GM19043 (cell line): ENCODE results near the gene TOX2.

Experiments
- ATAC-seq: cut with Tn5 transposase; IDR thresholded peaks from one replicate; pipeline ENCODE4 v1.9.1; 2021; ENCODE audit warnings: low read depth; ENCODE audit not compliant: unreplicated experiment

The TOX2 gene

DNA sequence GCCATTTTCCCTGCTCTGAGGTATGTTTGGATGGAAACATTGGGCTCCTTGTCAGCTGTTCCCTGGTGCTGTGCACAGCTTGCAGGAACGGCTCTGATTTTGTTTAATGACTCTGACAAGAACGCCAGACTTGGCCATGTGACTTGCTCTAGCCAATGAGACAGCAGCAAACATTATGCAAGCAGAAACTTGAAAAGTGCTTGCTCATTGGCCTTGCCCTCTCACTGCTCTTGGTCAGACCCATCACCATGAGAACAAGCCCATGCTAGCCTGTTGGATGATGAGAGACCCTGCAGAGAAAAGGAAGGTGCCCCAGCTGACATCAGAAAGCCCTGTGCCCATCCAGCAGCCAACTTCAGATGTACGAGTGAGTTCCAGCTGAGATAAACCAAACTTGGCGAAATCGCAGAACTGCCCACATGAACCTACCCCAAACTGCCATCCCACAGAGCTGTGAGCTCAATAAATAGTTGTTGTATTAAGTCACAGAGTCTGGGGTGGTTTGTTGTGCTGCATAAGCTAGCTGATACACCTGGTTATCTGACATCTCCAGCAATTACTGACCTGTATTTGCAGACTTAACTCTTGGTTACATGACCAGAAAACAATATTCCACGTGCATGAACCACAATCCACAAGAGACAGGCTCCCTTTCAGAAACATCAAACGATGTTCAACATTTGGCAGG is 175.5 kb downstream of the TOX2 start:
- no peak for ATAC-seq

DNA sequence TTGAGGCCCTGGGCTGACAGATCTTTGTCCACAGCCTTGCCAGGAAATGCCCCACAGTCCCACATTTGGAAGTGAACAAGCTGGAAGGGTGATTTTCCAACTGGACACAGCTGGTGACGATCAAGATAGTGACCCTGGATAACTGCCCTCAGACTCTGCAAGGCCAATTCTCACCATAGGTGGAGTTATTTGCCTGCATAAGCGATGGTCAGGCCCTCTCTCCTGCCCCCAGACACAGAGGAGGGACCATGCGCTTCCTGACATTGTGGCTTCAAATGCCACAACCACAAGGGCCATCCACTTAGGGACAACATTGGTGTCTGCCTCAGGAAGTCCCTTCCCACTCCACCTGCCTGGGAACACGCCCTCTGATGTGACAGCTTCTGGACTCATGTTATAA is 176.4 kb downstream of the TOX2 start:
- no peak for ATAC-seq

DNA sequence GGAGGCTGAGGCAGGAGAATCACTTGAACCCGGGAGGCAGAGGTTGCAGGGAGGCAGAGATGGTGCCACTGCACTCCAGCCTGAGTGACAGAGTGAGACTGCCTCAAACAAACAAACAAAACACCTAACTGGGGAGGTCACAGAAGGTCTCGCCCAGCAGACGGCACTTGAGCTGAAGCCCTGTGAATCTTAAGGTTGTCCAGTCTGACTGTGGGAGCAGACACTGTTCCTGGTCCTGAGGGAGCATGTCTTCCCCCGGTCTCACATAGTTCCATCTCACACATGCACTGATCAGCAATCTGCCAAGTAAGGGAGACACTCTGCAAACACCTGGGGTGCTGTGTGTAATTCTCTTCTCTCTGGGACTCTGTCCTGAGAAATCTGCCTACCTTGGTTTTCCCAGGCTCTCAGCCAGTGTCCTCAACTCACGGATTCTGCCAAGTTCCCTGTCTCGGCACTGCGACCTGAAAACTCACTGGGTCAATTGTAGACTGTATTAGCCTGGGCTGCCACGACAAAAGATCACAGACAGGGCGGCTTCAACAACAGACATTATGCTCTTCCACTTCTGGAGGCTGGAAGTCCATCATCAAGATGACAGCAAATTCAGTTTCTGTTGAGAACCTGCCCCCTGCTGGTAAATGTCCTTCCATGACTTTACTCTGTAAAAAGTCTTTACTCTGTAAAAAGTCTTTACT is 178.0 kb downstream of the TOX2 start:
- ATAC-seq: no peak

DNA sequence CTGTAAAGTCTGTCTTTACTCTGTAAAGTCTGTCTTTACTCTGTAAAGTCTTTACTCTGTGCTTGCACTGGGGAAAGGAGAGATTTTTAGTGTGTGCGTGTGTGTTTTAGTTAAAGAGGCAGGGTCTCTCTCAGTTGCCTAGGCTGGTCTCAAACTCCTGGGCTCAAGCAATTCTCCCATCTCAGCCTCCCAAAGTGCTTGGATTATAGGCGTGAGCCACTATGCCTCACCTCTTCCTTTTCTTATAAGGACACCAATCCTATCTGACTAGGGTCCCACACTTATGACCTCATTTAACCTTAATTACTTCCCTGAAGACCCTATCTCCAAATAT is 178.6 kb downstream of the TOX2 start:
- no peak for ATAC-seq

DNA sequence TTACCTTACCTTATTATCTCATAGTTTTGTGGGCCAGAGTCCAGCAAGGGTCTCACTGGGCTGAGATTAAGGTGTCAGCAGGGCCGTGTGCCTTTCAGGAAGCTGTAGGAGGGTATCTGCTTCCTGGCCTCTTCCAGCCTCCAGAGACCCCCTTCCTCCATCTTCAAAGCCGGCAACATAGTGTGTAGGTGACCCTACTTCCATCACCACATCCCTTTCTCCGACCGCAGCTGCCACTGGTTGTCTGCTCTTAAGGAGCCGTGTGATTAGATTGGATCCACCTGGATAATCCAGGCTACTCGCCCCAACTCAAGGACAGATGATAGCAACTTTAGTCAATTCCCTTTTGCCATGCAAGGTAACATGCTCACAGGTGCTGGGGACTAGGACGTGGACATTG is 181.2 kb downstream of the TOX2 start:
- ATAC-seq: no peak

DNA sequence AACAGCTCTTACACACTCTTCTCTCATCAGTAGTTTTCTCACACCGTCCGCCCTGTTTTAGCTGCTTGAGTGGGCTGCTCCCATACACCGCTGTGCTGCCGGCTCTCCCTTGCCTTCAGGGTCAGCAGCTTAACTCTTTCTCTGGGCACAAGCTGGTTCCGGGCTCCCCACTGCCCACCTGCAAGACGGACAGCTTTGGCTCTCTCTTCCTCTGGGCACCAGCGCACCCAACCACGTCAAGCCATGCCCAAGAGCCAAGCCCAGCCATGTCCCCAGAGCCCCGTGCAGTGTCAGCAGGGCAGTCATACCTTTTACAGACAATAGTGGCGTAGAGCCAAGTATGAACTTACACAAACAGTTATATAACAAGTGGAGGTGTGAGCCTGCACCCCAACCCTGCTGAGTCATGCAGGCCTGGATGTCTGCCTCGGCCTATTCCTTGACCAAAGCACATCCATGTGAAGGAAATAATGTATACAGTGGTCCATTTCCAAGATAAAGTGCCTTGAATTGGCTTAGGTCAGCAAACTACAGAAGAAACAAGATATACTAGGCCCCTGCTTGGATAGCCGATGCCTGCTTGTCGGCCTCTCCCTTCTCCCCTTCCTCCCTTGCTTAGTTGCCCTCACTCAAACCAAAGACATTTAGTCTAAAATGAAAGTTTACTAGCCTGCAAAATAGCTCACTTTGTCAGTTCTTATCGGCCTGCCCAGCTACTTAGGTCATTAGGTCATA is 183.0 kb downstream of the TOX2 start:
- ATAC-seq: no peak

DNA sequence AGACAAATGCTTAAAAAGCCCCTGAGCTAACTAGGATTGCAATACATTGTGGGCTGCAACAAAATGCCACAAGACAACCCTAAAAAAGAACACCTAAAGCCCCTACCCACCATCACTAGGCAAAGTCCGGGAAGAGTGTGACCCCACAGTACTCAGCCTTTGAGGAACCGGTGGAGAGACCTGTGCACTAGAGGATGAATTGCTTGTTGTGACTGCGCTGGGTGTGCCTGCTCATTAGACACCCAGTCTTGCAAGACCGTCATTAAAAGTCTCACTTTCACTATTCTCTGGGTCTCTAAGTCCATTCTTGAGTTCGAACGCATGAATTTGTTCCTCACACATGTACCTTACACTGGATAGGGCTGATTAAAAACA is 183.6 kb downstream of the TOX2 start:
- ATAC-seq: no peak

DNA sequence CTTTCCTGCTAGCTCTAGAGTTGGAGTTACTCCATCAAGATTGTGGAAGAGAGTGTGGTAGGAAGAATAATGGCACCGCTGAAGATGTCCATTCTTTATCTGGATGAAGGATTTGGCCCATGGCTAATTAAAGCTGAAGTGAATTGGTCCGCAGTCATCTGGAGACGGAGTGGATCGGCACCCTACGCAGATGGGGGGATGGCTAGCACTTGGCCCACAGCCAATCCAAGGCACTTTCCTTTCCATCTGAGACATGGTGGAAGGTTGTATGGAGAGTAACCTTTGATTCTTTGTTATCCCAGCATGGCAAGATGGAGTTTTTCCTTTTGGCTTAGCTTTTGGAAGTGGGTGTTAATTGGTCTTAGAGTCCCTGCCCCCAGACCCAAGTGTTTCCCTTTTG is 184.0 kb downstream of the TOX2 start:
- no peak for ATAC-seq

DNA sequence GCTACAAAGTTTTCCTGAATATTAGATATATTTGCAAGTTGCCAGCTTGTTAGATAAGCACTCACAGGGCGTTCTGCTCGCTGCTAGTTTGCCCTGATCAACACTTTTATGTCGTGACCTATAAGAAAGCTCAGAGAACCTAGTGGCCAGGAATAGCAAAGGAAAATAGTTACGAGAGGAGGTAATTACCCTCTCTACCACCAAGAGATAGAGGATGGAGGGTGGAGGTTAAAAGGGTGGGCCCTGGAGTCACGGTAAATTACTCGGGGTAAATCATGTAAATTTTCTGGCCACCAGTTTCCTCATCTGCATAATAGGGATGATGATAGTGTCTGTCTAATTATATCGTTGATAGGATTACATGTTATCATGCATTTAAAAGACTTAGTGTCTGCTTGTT is 185.2 kb downstream of the TOX2 start:
- ATAC-seq: no peak

DNA sequence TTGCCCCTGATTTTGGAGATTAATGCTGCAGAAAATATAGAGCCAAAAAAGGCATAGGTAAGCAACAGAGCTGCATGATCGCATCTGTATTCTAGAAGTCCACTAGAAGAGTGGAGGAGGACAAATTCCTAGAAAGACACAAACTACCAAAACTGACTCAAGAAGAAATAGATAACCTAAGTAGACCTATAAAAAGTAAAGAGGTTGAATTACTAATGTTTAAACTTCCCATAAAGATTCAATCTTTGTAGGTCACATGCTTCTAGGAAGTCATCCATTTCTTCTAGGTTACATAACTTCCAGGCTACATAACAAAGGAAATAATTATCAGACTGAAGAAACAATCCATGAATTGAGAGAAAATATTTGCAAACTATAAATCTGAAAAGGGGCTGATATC is 187.9 kb downstream of the TOX2 start:
- no peak for ATAC-seq

DNA sequence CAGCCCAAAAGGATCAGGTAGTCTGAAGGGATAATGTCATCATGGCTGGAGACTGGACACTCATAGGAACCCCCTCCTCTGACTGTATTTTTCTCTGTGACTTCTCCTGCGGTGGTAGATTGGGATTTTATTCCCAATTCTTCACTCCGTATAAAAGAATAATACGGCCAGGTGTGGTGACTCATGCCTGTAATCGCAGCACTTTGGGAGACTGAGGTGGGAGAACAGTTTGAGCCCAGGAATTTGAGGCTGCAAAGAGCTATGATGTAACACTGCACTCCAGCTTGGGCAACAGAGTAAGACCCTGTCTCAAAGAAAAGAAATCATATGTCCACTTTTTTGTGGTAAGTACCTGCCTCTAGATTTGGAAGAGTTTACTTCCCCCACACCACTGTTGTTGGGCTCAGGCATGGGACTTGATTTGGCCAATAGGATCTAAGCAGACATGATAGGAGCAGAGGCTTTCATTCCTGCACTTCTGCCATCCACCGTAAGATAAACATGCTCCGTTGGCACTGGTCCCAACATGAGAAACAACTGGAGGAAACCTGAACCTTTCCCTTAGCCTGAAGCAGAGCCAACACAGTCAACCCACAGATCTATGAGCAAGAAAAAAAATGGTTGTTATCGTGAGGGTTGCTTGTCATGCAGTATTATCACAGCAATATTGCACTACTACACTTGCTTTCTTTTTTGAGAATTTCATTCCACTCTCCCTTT is 190.3 kb downstream of the TOX2 start:
- ATAC-seq: no peak

DNA sequence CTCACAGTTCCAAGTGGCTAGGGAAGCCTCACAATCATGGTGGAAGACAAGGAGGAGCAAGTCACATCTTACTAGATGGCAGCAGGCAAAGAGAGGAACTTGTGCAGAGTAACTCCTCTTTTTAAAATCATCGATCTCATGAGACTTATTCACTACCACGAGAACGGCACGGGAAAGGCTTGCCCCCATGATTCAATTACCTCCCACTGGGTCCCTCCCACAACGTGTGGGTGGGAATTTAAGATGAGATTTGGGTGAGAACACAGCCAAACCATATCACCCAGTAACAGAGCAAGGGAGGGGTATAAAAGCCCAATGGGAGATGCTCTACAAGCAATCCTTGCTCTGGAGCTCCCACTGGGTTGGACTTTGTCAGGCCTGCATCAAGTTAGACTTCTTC is 192.0 kb downstream of the TOX2 start:
- no peak for ATAC-seq

DNA sequence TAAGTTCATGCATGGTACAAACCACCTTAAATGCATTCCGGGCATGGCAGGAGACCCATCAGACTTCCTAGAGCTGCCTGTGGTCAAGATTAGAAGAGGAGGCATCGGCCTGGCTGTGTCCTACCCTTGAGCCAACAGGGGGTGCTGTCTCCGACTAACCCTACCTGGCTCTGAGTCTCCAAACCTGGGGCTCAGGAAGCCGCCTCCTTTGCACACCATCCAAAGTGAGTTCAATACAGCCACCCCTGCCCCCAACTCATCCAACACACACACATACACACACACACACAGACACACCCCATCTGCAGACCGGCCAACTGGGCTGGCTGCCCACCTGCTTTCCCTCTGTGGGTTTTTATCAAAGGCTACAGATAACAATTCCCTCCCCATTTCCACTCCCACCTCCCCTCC is 195.3 kb downstream of the TOX2 start:
- ATAC-seq: no peak

DNA sequence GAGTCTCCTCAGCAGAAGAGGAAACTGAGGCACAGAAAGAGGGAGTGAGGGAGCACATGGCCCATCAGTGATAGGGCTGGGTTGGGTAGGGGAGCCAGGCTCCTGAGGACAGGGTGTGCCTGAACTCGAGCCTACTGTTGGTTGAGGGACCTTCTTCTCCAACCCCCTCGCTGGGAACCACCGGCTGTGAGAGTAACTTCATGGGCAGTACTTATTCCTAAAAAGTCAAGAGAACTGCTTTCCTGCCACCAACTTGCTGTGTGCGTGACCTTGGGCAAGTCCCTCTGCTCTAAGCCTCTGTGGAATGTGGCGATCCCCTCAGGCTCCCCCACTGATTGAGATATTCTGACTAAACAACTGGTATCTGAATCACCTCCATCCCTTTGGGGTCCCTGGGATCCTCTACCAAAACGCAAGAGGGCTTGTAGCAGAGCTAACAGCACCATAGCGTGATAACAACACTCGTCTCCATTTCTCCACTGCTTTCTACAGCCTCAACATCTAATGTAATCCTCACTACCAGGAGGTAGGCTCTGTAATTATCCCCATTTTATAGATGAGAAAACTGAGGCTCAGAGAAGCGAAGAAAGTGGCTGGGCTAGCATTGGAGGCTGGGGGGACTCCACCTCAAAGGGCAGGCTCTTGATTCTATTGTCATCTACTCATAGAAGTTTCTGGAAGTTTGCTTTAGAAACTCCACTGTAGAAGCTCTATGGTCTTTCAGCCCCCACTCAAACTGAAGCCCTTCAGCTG is 196.3 kb downstream of the TOX2 start:
- no peak for ATAC-seq

DNA sequence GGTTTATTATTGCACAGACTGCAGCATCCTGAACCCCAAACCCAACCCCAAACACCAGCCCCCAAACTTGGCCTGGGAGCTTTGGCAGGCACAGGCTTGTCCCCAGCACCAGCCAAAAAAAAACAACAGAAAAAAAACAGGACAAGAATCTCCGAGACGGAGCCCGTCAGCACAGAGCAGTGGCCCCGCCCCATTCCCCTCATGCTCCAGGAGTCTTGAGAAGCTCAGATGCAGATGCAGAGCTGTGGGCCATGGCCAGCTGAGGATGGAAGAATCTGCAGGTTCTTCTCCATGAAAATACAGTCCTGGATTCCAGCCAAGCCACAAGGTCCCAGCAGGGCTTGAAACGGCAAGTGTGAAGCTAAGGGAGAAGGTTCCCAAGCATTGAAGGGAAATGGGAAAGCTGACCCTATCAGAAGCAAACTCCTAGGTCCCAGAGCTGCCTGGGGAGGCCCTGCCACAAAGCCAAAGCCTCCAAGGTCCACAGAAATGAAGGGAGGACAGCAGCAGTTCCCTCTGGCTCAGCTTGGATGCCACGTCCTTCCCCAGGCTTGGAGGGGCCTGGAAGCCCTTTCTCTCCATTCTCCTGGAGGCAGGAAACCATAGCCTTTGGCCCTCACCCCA is 197.2 kb downstream of the TOX2 start:
- no peak for ATAC-seq

DNA sequence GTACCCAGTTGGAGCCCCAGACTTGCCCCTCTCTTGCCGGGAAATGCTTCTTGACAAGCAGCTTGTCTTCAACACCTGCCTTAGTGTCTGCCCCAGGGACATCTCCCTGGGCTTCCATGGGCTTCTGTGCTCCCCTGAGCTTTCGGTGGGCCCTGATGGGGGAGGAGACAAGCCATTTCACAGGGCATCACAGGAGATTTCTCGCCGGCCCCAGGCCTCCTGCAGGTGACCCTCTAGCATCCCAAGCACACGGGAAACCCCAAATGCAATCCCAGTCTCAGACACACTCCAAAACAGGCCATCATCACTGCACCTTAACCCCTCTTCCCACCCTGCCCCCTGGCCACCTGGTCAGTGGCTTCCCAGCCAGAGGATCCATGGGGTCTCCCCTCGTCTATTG is 197.8 kb downstream of the TOX2 start:
- no peak for ATAC-seq

DNA sequence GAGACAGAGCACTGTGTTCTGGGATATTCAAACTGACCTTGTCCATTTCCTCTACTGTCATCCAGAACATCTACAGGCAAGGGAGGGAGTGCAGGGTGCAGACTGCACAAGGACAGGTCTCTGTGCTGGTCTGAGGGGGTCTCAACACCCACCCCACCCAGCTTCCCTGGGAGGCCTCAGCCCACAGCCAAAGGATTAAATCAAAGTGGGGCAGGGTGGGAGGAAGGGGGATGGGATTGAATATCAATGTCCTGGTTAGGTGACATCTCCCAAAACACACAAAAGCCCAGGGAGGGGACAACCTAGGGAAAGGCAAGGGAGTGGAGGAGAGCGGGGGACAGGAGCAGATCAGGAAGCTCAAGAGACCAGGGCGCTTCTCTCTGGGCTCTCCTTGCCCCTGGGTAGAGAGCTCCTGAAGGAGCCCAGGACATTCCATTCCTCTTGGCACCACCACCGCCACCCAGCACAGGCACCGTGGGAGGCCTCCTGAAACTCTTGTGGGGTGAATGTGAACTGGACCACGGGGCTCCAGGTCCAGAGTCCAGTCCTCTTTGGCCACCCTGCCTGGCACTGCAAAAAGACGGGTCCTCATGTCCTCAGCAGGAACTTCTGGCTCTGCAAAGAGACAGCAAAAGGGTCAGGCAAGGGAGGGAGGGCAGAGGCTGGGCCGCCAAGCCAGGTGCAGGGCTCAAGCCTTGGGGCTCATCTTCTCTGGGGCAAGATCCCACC is 198.4 kb downstream of the TOX2 start:
- no peak for ATAC-seq

DNA sequence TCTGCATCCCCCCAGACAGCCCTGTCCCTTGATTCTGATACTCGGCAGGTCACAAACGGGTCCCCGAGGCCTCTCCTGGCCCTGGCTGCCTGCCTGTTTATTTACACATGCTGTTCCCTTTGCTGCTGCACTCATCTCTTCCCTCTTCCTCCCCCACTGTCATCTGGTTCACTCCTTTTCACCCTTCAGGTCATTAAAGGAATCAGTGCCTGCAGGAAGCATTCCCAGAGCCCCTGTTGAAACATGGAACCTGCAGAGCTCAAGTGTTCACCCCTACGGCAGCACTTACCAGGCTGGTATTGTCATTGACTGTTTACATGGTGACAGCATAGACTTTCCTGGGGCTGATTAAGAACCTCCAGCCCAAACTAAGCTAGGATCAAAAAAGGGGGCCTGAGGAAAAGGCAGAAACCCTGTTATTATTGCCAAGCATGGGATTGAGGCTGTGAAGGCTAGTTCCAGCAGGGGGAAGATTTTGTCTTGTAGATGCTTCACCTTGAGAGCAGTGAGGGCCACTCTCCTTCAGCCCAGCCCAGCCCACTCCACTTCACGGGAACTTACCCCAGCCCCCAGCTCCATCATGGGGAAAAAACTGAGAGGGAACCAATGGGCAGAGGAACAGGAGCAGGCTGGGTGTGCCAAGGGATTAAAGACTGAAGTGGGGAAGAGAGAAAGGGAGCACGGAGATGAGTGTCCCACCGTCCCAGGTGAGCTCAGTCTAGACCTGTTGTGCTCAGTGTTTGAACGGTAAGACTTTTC is 199.1 kb downstream of the TOX2 start:
- no peak for ATAC-seq

DNA sequence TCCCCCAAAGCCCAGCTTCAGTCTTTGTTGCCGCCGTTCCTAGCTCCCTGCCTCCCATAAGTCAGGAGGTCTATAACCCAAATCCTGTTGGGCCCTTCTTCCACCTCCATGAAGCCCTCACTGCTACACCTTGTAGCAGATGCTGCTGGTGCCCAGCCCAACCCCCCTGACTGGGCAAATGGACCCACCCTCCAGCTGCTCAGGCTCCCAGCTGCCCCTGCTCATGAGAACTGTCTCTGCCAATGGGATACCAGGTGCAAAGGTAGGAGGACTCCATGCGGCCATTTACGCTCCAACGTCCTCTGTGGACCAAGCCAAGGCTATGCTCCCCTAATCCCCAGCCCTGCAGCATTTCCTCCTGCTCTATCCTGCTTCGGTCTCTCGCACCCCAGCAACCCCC is 200.5 kb downstream of the TOX2 start:
- no peak for ATAC-seq
